Measurements from ENCODE around the gene THSD4. TPM values are rescaled to one million over a fixed set of nuclear protein-coding genes. Genes with fewer than 3 reads are reported as not detected.

The THSD4 gene
- total RNA-seq, 1 experiment from 2014 or later = 29.3 TPM

- TF ChIP-seq, protein P1, sequence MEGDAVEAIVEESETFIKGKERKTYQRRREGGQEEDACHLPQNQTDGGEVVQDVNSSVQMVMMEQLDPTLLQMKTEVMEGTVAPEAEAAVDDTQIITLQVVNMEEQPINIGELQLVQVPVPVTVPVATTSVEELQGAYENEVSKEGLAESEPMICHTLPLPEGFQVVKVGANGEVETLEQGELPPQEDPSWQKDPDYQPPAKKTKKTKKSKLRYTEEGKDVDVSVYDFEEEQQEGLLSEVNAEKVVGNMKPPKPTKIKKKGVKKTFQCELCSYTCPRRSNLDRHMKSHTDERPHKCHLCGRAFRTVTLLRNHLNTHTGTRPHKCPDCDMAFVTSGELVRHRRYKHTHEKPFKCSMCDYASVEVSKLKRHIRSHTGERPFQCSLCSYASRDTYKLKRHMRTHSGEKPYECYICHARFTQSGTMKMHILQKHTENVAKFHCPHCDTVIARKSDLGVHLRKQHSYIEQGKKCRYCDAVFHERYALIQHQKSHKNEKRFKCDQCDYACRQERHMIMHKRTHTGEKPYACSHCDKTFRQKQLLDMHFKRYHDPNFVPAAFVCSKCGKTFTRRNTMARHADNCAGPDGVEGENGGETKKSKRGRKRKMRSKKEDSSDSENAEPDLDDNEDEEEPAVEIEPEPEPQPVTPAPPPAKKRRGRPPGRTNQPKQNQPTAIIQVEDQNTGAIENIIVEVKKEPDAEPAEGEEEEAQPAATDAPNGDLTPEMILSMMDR (conservative IDR thresholded peaks at IDR 0.05) = no peak
- Histone ChIP-seq H3K4me2 (no peak overlapping the region), H3K36me3 (ENCODE audit: low read depth) (no peaks in the 10 kb centered on the region), H3K4me3 (no peak overlapping the region), H3F3A (ENCODE audit: insufficient read depth, low read depth) (no peaks in the 10 kb centered on the region), H4K20me1 (ENCODE audit: insufficient read depth) (no peaks in the 10 kb centered on the region), H3K9me2 (ENCODE audit: insufficient read depth) (no peaks in the 10 kb centered on the region), H3K27me3 (ENCODE audit: insufficient read depth, low read depth) (no peaks in the 10 kb centered on the region), H3K27ac (no peak overlapping the region), H3K79me2 (ENCODE audit: low read depth) (peaks cover 11% of the 10 kb centered on the region), H3K9me3 (ENCODE audit: insufficient read depth, low read depth) (no peaks in the 10 kb centered on the region), H2AFZ (no peak overlapping the region), H3K4me1 (replicated peaks; ENCODE audit: insufficient read depth) (no peaks in the 10 kb centered on the region)
- no TSS peak for BruUV-seq (replicated peaks)
- ChIA-PET POLR2A (ENCODE audit: unreplicated experiment) (no interaction called here), CTCF (no interaction called here)
- intact Hi-C loops (cut with micrococcal nuclease; ENCODE audit: unreplicated experiment) = no loop called here
- no peak for DNase-seq
These were observed 188.7 kb downstream of the THSD4 start for GRCh38 chr15:71303977-71304376.

DNA sequence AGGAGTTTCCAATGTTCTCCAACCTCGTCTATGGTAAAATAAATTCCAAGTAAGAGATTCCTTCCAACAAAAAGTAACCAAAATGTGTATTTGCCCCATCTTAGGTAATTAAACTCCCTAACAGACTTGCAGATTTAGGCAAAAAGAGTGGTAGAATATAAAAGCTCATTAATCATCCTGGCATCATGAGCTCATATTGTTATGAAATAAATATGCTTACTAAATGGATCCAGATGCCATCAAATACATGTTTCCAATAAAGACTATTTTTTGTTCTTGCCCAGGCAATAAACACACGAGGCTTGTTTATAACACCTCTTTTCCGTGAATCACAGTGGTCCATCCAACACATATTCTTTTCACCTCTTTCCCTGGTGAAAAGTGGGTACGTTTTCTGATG lies 189.4 kb downstream of the THSD4 start:
- H3K4me1 ChIP-seq (replicated peaks; ENCODE audit: insufficient read depth) = no peaks in the 10 kb centered on the region
- H3K36me3 ChIP-seq (ENCODE audit: low read depth) = no peaks in the 10 kb centered on the region
- no peaks in the 10 kb centered on the region for H3K27me3 ChIP-seq (ENCODE audit: insufficient read depth, low read depth)
- no peaks in the 10 kb centered on the region for H3F3A ChIP-seq (ENCODE audit: insufficient read depth, low read depth)
- ChIA-PET CTCF (no interaction called here), POLR2A (ENCODE audit: unreplicated experiment) (no interaction called here)
- H3K4me2 ChIP-seq = no peak overlapping the region
- no TSS peak for BruUV-seq (replicated peaks)
- no peaks in the 10 kb centered on the region for H3K9me3 ChIP-seq (ENCODE audit: insufficient read depth, low read depth)
- no peaks in the 10 kb centered on the region for H3K9me2 ChIP-seq (ENCODE audit: insufficient read depth)
- intact Hi-C loops (cut with micrococcal nuclease; ENCODE audit: unreplicated experiment) = no loop called here
- no peak overlapping the region for H3K27ac ChIP-seq
- H3K79me2 ChIP-seq (ENCODE audit: low read depth) = peaks cover 5% of the 10 kb centered on the region; the same call in 1 of the 2 replicates
- H2AFZ ChIP-seq = no peak overlapping the region
- no peak overlapping the region for H3K4me3 ChIP-seq
- DNase-seq = no peak
- no peaks in the 10 kb centered on the region for H4K20me1 ChIP-seq (ENCODE audit: insufficient read depth)
- TF ChIP-seq, protein P1 (conservative IDR thresholded peaks at IDR 0.05) = no peak

GRCh38 chr15:71306538-71306937 lies 191.3 kb downstream of the THSD4 start:
- no peaks in the 10 kb centered on the region for H3K36me3 ChIP-seq (ENCODE audit: low read depth)
- no TSS peak for BruUV-seq (replicated peaks)
- H3K4me3 ChIP-seq = no peak overlapping the region
- no peak overlapping the region for H2AFZ ChIP-seq
- no peaks in the 10 kb centered on the region for H4K20me1 ChIP-seq (ENCODE audit: insufficient read depth)
- no peak for DNase-seq
- H3F3A ChIP-seq (ENCODE audit: insufficient read depth, low read depth) = no peaks in the 10 kb centered on the region
- no peaks in the 10 kb centered on the region for H3K4me1 ChIP-seq (replicated peaks; ENCODE audit: insufficient read depth)
- no peaks in the 10 kb centered on the region for H3K79me2 ChIP-seq (ENCODE audit: low read depth)
- H3K9me3 ChIP-seq (ENCODE audit: insufficient read depth, low read depth) = no peaks in the 10 kb centered on the region
- intact Hi-C loops (cut with micrococcal nuclease; ENCODE audit: unreplicated experiment) = no loop called here
- CTCF ChIA-PET = no interaction called here
- no peak overlapping the region for H3K4me2 ChIP-seq
- POLR2A ChIA-PET (ENCODE audit: unreplicated experiment) = no interaction called here
- no peak overlapping the region for H3K27ac ChIP-seq
- no peaks in the 10 kb centered on the region for H3K9me2 ChIP-seq (ENCODE audit: insufficient read depth)
- no peaks in the 10 kb centered on the region for H3K27me3 ChIP-seq (ENCODE audit: insufficient read depth, low read depth)
- TF ChIP-seq, protein P1 (conservative IDR thresholded peaks at IDR 0.05) = no peak
- no peak for TF ChIP-seq EZH2 (IDR thresholded peaks at IDR 0.05; ENCODE audit: low read depth)
